ENCODE measurements around the gene CDCP1.

CDCP1 gene

DNA sequence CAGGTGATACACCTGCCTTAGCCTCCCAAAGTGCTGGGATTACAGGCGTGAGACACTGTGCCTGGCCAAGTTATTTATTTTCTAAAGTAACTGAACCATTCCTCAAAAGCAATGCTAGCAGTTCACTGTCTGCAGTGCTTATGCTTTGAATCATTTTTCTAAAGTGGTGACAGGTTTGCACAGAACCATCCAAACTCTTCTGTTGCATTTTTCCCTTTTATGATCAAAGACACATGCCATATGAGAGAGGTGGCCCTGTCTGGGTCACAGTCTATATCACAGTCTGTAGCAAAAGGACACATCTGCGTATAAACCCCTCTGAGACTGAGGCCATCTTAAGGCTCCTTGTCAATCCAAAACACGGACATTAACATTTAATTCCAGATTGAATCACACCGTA lies 17.2 kb downstream of the CDCP1 start:
- DNase-seq (ENCODE audit: low read depth), result no peak
- H3K4me3 ChIP-seq (ENCODE audit: low read depth, low read length), result no peak overlapping the region
- TF ChIP-seq MYC (IDR thresholded peaks at IDR 0.05; ENCODE audit: low read depth, low read length) (no peak), POLR2A (IDR thresholded peaks at IDR 0.05; ENCODE audit: extremely low read depth, insufficient read length) (no peak)
- TF ChIP-seq, protein P1, sequence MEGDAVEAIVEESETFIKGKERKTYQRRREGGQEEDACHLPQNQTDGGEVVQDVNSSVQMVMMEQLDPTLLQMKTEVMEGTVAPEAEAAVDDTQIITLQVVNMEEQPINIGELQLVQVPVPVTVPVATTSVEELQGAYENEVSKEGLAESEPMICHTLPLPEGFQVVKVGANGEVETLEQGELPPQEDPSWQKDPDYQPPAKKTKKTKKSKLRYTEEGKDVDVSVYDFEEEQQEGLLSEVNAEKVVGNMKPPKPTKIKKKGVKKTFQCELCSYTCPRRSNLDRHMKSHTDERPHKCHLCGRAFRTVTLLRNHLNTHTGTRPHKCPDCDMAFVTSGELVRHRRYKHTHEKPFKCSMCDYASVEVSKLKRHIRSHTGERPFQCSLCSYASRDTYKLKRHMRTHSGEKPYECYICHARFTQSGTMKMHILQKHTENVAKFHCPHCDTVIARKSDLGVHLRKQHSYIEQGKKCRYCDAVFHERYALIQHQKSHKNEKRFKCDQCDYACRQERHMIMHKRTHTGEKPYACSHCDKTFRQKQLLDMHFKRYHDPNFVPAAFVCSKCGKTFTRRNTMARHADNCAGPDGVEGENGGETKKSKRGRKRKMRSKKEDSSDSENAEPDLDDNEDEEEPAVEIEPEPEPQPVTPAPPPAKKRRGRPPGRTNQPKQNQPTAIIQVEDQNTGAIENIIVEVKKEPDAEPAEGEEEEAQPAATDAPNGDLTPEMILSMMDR (IDR thresholded peaks at IDR 0.05; ENCODE audit: low read depth, low read length), result no peak
- TF ChIP-seq, protein P2, sequence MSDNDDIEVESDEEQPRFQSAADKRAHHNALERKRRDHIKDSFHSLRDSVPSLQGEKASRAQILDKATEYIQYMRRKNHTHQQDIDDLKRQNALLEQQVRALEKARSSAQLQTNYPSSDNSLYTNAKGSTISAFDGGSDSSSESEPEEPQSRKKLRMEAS (IDR thresholded peaks at IDR 0.05; ENCODE audit: low read depth, low read length), result no peak

DNA sequence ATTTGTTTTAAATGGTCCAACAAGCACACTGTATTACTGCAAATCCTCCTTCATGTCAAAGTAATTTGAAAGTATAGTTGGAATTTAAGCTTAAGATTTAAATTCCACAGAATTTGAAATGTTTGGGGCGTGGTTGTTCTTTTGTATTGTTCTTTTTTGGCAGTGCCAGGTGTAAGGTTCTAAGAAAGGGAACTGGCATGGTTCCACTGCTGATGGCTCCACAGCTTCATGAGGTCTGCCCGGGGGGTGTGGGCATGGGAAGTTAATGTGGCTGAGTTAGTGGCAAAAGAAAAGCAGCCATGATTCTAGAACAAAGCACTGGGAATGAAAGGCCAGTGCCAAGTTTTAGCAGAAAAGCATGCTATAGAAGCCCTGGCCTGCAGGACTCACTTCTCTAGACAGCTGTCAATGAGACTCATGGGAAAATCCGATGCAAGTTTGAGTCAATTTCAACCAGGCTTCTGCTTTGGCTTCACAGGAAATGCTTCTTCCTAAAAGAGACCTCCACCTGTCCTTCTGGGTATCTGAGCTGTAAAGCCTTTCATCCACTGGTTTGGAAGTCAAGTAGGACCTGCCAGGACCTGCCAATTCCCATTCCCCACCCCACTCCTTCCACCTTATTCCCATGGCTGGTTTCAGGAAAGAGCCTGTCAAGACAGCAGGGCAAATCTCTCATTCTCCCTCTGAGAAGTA lies 18.9 kb downstream of the CDCP1 start:
- no peak overlapping the region for H3K4me3 ChIP-seq (ENCODE audit: low read depth, low read length)
- no peak for DNase-seq (ENCODE audit: low read depth)
- TF ChIP-seq MYC (IDR thresholded peaks at IDR 0.05; ENCODE audit: low read depth, low read length), result no peak
- TF ChIP-seq, protein P2 (IDR thresholded peaks at IDR 0.05; ENCODE audit: low read depth, low read length), result no peak
- no peak for TF ChIP-seq POLR2A (IDR thresholded peaks at IDR 0.05; ENCODE audit: extremely low read depth, insufficient read length)
- TF ChIP-seq, protein P1 (IDR thresholded peaks at IDR 0.05; ENCODE audit: low read depth, low read length), result no peak

DNA sequence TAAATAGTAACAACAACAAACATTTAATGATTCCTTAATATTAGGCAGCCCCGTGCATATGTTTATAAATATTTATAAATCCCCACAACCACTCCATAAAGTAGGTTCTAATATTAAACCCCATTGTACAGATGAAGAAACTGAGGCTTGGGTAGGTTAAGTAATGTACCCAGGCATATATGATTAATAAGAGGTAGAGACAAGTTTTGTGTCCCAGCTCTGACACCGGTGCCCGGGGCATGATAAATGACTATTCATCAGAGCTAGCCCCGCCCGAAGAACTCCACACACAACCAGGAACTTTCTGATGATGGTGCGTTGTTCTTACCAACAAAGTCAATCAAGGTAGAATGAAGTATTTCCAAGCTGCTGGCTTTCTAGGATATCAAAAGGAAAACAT lies 19.4 kb downstream of the CDCP1 start:
- H3K4me3 ChIP-seq (ENCODE audit: low read depth, low read length), result no peak overlapping the region
- TF ChIP-seq, protein P1 (IDR thresholded peaks at IDR 0.05; ENCODE audit: low read depth, low read length), result no peak
- no peak for DNase-seq (ENCODE audit: low read depth)

DNA sequence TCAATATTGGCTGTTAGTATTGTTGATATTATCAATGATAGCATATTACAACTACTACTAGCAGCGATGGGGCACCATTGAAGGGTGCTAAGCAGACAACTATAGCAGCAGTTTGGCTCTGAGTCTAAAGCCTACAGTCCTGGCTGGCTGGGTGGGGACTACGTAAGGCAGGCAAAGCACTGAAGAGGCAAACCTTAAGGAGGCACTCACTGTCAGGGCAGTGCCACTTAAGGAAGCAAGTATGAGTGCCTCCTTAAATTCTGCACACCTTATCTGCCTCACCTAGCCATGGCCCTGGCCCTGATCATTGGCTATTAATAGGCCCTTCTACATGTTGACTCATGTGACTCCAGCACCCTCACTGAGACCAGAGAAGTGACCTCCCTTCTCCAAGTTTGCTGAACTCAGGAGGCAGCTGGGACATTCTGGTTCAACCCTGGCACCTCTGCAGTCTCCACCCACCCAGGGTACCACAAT lies 20.6 kb downstream of the CDCP1 start:
- DNase-seq (ENCODE audit: low read depth), result no peak
- H3K4me3 ChIP-seq (ENCODE audit: low read depth, low read length), result no peak overlapping the region
- TF ChIP-seq, protein P1 (IDR thresholded peaks at IDR 0.05; ENCODE audit: low read depth, low read length), result no peak
- no peak for TF ChIP-seq POLR2A (IDR thresholded peaks at IDR 0.05; ENCODE audit: extremely low read depth, insufficient read length)

DNA sequence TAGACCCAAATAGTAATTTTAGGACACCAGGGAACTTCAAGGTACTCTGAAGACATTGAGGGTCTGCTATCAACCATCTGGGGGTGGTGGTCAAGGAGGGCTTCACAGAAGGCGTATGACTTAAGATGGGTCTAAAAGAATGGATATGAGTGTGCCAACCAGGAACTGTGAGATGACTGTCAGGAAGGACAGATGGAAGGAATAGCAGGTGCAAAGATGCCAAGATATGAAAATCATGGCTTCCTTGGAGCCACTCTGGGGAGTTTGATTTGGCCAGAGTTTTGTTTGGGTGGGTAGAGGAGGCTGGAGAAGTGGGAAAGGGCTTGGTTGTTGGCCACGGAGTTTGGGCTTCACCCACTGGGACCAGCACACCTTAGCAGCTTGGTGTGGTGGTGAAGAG lies 21.2 kb downstream of the CDCP1 start:
- H3K4me3 ChIP-seq (ENCODE audit: low read depth, low read length), result no peak overlapping the region
- DNase-seq (ENCODE audit: low read depth), result no peak
- TF ChIP-seq, protein P2 (IDR thresholded peaks at IDR 0.05; ENCODE audit: low read depth, low read length), result no peak
- TF ChIP-seq MYC (IDR thresholded peaks at IDR 0.05; ENCODE audit: low read depth, low read length) (no peak), POLR2A (IDR thresholded peaks at IDR 0.05; ENCODE audit: extremely low read depth, insufficient read length) (no peak)
- TF ChIP-seq, protein P1 (IDR thresholded peaks at IDR 0.05; ENCODE audit: low read depth, low read length), result no peak

DNA sequence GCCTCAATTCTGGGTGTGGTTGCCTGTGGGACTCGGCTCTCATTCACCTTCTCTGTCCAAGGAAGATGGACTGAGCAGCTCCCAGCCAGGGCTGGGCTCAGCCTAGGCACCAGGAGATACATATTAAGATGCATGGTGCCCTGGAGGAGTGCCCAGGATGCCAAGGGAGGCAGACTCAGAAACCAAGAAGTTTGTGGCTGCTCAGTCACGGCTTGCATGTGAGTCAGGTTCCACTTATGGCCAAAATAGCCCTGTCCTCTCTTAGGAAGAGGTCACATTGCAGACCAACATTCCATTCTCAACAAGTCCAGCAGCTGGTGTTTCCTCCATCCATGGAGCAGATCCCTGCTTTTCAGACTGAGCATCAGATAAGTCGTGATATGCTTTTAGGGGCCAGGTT lies 21.8 kb downstream of the CDCP1 start:
- no peak for DNase-seq (ENCODE audit: low read depth)
- TF ChIP-seq POLR2A (IDR thresholded peaks at IDR 0.05; ENCODE audit: extremely low read depth, insufficient read length), result no peak
- TF ChIP-seq MYC (IDR thresholded peaks at IDR 0.05; ENCODE audit: low read depth, low read length), result no peak
- TF ChIP-seq, protein P1 (IDR thresholded peaks at IDR 0.05; ENCODE audit: low read depth, low read length), result no peak
- TF ChIP-seq, protein P2 (IDR thresholded peaks at IDR 0.05; ENCODE audit: low read depth, low read length), result no peak
- H3K4me3 ChIP-seq (ENCODE audit: low read depth, low read length), result no peak overlapping the region

All from NB4 (cell line).